Measurements from ENCODE around the gene VASN.
"Not testable (repeated sequence)": the region's sequence is repeated elsewhere in the genome, so short reads cannot be mapped to it uniquely, and the experiment has no call there.

The VASN gene

DNA sequence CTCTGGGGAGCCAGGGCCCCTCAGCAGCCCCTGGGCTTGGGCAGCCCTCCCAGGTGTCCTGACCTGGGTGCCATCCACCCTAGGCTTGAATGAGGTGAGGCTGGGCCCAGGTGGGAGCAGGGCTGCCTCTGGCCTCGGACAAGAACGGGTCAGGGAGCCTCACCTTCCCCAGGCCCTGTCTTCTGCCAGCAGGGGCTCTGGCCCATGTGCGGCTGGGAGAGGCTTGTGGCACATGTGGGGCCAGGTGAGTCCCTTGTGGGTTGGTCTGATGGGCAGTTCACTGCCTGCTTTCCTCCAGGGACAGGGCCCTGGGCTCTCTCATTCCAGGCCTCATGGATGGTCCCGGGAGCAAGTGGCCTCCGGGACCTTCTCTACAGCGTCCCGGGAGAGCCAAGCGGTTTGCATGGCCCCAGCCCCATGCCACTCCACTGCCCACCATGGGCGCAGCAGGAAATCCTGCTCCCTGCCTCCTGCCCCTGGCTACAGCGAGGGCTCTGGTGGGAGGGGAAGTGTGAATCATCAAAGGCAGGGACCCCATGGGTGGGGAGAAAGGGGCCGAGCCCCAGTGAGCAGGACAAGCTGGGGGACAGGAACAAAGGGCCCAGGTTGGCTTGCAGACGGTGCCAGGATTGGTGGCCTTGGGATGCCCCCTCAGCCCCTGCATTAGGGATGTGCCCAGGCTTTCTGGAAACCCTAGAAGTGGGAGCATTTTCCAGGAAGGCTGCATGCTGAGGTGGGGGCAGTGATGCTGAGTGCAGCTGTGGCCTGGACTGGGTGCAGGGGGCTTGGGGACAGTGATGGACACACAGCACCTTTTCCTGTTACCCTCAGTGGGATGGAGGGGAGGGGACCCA lies 12.2 kb downstream of the VASN start:
- in situ Hi-C loops (cut with MboI; ENCODE audit: low sequenced_read_pairs), result no loop called here

DNA sequence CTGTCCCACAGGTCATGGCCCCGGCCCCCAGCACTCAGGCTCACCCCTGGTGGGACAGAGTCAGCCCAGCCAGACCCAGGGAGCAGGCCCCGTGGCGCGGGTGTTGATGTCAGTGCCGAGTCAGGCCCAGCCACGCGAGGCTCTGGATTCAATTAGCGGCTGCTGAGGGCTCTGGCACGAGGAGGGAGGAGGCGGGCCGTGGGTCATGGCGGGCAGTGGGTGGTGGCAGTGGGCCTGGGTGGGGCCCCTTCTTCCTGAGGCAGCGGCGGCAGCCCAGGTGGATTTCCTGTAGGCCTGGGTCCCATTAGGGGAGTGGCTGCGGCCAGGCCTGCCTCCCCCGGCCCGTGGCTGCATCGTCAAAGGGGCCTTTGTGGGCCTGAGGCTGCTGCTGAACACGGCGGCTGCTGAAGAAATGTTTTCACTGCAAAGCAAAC lies 12.9 kb downstream of the VASN start:
- in situ Hi-C loops (cut with MboI; ENCODE audit: low sequenced_read_pairs), result no loop called here

DNA sequence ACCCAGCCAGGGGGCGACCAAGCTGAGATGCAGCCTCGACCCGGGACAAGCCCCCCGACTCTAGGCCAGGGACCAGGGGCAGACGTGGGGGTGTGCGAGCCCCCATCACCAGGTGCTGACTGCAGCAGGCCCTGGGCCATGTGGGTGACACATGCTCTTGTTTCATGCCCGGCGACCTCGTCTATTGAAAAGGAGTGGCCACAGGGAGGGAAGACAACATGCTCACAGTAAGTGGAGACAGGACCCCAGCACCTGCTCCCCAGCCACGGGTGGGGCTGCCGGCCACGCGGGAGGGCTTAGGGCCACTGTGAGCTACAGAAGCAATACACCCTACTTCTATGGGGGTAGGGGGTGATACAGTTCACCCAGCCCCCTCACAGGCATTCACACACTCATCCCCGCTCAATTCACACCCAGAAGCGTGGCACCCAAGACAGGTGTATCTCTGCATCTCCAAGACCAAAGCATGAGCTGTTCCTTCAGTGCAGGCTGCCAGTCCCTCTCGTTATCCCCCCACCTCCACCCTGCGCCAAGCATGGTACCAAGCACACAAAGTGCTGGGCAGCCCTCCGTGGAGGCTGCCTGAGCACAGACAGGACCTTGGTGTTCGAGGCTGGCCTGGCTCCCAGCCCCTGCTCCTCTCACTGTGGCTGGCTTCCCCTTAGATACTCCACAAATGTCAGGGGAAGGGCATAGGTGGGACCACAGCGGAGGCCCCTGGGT lies 13.6 kb downstream of the VASN start:
- in situ Hi-C loops (cut with MboI; ENCODE audit: low sequenced_read_pairs), result no loop called here

DNA sequence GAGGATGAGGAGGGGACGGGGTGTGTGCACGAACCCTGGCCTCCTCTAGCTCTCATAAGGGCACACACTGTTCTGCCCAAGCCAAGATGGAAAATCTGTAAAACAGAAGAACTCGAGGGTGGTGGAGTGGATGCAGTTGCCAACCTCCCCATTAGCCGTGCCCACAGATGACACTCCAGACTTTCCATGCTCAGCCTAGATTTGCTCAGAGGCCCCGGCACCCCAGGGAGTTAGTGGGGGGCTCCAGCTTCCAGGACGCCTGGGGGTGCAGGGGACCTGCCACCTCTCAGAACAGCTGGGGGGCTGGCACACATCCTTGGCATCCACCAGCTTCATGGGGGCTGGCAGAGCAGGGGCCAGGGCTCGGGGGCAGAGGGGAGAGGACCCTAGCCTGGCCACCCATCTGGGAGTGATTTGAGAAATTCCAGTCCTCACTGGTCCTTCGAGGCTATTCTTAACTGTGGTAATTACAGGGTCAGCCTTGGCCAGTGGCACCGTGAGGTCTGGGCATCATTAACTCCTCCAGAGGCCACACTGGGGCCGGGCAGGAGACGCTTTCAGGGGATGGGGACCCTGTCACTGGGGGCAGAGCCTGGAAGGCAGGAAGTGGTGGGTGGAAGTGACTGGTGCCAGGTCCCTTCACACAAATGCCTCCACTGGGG lies 14.3 kb downstream of the VASN start:
- in situ Hi-C loops (cut with MboI; ENCODE audit: low sequenced_read_pairs), result no loop called here

DNA sequence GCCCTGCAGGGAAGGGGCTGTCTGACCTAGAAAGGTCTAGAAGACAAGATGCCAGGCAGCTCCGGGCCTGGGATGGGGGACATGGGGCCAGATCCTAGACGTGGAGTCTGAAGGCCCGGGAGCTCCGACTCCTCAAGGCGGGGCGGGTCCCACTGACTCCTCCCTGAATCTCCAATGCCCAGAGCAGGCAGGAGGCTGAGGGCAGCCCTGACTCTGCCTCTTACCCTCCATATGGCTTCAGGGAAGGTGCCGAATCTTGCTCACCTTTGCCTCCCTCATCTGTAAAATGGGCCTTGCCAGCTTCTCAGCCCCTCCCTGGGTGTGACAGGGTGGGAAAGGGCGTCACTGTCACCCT lies 14.8 kb downstream of the VASN start:
- in situ Hi-C loops (cut with MboI; ENCODE audit: low sequenced_read_pairs), result no loop called here

DNA sequence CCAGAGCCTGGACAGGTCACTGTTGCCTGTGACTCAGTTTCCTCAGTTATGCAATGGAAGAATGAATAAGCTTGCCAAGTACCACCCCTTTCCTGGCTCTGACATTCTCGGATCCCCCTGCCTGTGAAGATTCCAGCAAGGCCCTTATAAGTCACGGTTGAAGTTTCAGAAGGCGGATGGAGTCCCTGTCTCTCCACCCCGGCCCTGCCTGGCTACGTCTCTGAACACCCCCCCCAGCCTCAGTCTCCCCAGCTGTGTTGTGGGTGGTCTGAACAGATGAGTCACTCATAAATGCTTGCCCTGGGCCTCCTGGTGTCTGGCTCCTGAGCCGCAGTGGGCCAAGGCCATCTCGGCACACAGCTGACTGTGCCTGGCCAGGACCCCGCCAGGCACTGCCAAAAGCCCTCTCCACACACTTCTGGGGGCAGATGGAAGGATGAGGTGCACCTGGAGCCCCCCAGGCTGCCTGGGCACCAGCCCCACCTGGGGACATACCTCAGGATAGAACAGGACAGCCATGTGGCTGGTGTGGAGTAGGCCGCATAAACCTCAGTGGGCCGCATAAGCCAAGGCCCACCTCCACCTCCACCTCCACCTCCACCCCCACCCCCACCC lies 15.4 kb downstream of the VASN start:
- in situ Hi-C loops (cut with MboI; ENCODE audit: low sequenced_read_pairs), result no loop called here

DNA sequence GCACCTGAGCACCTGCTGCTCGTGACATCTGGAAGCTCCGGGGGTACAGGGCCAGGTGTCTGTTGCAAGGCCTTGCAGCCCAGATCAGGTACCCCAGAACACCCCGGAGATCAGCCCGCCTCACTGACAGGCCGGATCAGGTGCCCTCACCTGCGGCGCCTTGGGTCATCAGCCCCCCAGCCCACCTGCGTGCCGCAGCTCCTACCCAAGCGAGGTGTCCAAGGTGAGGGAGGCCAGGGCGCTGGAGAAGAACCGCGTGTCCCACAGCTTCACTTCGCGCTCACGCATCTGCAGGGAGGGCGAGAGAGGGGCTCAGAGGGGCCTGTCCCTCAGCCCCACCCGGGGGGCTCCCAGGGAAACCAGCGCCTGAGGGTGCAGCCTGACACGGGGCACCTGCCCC lies 16.1 kb downstream of the VASN start:
- in situ Hi-C loops (cut with MboI; ENCODE audit: low sequenced_read_pairs), result no loop called here

DNA sequence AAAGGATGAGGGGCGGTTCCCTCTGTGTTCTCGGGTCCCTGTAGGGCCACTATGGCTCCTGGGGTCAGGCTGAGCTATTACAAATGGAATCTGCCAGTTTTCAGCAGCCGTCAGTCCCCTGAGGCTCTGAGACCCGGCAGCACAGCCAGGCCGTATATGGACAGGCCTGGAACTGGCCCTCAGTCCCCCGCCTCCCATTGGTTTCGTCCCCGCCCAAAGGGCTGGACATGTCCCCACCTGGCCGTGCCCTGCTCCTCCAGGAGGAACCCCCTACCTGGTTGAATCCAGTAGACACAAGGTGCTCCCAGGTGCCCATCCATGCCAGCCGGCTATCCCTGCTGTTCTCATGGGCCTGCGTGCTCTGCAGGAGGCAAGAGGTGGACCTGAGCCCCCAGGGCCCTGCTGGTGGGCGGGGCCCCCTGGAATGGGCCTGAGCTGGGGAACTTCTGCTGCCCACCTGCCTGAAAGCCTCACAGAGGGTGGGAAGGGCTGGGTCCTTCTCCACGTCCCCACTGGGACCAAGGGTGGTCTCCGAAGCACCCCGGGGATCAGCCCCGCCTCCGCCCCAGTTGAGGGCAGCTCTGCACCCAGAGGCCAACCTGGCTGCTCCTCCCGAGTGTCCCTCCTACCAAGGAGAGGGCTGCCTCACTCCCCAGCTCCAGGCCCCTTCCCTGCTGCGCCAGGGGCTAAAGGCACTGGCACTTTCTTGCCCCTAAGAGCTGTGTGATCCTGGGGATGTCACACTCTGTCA lies 16.8 kb downstream of the VASN start:
- in situ Hi-C loops (cut with MboI; ENCODE audit: low sequenced_read_pairs), result no loop called here

DNA sequence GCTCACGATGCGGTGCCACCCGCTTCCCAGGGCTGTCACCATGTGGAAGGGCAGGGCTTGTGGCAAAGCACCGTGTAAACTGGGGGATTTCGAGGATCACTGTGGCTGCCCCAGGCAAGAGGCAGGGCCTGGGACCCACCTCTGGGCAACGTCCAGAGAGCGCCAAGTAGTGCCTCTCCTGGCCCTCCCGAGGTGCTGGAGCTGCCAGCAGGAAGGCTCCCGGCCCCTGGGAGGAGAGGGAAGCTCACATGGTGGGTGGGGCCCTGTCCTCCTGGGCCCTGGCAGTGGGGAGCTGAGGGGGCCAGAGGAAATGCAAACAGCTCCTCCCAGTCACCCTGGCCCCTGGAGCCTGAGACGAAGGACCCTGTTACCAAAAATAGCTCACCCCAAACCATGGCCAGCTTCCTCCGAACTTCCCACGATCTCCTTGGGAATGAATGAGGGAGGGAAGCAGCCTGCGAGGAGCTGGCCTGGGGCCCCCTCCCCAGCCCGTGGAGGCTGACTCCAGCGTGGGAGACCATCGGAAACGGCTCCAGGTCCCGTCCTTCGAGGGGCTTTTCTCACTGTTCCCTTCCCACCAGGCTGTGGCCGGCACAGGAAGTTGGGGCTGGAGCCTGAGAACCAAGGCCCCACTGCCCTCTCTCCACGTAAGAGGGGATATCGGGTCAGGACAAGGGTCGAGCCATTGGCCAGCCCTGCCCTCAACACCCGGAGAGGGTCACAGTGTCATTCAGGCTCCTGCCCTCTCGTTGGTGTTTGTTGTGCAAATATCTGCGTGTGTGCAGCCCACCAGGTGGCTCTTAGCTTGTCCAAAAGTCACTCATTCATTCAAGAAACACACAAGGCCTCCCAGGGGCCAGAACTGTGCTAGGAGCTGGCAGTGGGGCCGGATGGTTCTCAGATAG lies 17.7 kb downstream of the VASN start:
- in situ Hi-C loops (cut with MboI; ENCODE audit: low sequenced_read_pairs), result no loop called here

DNA sequence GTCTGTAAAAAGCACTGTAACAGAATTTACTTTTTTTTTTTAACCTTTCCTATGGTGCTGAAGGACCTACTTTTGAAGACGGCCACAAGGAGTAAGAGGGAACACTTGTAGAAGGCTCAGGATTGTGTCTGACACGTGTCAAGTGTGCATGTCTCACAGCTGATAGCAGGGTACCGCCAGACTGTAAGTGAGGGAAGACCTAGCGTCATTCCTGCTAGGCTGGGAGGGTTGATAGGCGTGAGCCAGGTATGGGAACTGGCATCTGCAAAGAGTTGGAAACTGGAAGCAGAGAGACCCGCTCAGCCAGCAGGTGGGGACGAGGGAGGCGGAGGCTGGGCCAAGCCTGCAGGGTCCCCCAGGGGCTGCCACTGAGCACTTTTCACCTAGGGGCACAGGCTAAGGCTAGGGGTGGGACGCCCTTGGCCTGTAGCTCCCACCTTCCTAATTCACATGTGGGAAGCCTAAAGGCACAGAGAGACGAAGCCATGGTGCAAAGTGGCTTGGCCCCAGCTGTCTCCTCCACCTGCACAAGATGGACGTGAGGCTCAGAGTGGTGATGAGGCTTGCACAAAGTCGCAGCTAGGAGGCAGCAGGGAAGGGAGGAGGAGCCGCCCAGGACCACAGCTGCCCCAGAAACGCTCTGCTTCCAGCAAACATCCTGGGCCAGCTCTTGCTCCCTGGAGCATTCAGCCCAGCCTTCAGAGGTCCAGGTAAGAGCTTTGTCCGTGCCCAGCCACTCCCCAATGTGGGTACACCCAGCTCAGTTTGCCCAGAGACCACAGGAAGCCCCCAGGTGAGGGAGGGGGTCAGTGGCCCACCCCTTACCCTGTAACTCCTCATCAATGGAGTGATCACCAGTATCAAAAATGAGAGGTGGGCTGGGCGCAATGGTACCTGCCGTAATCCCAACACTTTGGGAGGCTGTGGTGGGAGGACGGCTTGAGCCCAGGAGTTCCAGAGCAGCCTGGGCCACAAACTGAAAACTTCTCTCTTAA lies 18.9 kb downstream of the VASN start:
- in situ Hi-C loops (cut with MboI; ENCODE audit: low sequenced_read_pairs), result no loop called here

DNA sequence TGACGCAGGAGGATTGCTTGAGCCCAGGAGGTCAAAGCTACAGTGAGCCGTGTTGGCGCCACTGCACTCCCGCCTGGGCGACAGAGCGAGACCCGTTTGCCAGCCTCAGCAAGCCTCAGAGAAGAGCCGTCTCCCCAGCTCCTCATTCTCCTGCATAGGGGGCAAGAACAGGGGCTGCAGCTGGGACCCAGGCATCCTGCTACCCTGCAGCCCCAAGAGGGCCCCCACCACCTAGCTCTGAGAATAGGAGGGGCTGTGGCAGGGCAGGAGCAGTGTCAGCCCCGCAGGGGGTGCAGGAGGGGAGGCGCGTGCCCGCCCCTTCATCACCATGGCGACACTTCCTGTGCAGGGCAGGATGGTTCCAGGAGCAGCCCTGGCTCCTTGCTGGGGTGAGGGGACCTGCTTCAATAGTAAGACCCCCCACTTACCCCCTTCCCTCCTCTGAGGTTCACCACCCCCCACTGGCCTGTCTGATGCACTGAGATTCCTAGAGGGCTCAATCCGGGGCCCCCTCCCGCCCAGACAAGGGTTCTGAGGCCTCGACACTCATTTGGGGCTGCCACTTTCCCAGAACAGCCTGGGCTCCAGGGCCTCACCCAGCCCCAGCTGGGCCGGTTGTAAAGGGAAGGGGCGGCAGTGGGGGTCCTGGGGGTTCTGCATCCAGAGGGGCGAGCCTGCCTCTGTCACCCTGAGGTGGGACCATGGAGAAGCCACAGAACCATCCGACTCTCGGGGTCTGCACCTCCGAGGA lies 20.2 kb downstream of the VASN start:
- in situ Hi-C loops (cut with MboI; ENCODE audit: low sequenced_read_pairs), result no loop called here

DNA sequence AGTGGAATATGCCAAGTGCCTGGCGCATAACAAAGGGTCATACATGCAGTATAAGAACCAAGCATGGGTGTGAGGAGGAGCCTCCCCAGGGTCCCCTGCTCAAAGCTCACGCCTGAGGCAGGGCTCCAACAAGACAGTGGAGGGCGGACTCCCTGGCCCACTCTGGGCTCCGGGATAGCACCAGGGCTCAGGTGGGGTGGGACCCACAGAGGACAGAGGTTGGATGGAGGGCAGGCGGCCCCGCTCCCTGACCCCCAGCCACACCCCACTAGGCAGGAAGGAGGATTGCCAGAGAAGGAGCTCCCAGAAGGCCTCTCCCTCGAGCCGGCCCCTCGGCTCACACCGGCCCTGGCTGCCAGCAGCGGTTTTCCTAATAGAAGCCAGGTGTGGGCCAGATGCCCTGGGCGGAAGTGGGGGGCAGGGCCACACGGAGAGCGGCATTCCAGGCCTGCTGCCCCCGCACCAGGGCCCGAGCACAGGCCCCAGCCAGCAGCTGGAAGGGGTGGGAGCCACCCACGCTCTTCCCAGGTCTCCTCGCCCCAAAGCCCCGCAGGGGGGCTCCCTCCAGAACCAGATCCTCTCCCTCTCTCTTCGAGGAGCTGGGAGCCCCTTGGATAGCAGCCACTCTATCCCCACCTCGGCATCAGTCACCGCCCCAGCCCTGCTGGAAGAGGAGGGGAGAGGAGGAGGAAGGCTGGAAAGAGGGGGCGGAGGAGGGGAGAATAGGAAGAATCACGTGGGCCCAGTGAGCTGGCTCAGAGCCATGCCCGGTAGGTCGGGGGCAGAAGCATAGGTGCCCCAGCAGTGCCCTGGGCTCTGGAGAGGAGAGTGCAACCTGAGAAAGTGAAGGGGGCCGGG lies 21.0 kb downstream of the VASN start:
- in situ Hi-C loops (cut with MboI; ENCODE audit: low sequenced_read_pairs), result no loop called here

DNA sequence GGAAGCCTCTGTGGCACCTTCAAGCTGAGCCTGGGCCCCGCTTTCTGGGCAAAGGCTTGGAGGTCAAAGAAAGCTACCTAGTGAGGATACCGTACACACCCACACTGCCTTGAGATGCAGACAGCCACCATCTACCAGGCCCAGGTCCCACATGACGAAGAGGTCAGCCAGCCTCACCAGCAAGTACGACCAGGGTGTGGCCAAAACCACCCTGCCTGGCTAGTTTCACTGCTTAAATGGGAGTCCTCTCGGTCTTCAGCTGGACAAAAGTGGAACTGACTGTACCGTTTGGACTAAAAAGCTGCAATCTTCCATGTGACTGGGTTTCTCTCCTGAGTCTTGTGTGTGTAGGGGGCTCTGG lies 21.6 kb downstream of the VASN start:
- in situ Hi-C loops (cut with MboI; ENCODE audit: low sequenced_read_pairs), result no loop called here

DNA sequence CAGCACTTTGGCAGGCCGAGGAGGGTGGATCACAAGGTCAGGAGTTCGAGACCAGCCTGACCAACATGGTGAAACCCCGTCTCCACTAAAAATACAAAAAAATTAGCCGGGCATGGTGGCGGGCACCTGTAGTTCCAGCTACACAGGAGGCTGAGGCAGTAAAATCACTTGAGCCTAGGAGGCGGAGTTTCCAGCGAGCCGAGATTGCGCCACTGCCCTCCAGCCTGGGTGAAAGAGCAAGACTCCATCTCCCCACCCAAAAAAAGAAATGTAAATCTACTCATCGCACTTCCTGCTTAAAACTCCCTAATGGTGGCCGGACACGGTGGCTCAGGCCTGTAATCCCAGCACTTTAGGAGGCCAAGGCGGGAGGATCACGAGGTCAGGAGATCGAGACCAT lies 22.2 kb downstream of the VASN start:
- in situ Hi-C loops (cut with MboI; ENCODE audit: low sequenced_read_pairs), result not testable (repeated sequence)

DNA sequence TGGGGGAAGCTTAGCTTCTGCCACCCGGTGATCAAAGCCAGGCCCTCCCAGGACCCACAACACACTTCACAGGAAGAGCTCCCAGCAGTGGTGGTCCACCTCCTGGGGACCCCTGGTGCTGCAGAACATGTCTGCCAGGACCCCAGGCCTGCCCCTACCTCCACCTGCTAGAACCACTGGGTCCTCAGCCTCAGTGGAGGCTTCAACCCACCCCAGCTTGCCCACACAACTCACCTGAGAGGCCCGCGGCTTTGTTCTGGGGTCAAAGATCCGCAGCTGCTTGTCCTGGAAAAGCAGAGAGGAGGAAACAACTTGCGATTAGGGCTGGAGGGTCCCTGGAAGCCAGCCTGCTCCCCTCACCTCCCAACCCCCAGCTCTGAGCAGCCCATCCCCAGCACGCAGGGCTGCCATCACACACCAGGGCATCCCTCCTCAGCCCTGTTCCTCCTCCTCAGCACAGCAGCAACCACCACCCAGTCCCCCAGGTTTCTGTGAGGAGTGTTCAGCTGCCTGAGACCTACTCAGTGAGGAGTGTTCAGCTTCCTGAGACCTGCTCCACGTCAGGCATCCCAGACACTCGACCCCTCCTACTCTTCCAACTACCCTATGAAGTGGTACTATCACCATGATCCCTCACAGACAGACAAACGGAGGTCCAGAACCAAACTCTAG lies 23.5 kb downstream of the VASN start:
- in situ Hi-C loops (cut with MboI; ENCODE audit: low sequenced_read_pairs), result no loop called here

DNA sequence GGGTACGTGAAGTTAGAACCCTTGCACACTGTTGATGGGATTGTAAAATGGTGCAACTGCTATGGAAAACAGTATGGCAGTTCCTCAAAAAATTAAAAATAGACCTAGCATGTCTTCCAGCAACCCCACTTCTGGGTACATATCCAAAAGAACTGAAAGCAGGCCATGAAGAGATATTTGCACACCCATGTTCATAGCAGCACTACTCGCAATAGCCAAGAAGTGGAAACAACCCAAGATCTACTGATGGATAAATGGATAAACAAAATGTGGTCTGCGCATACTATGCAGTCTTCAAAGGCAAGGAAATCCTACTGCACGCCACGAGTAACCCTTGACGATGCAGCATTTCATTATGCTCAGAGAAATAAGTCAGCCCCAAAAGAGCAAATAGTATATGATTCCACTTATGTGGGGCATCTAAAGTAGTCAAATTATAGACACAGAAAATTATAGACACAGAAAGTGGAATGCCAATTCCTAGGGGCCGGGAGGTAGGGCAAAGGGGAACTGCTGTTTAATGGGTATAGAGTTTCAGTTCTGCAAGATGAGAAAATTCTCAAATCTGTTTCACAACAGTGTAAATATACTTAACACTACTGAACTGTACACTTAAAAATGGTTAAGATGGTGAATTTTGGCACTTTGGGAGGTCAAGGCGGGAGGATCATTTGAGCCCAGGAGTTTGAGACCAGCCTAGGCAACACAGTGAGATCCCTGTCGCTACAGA lies 27.5 kb downstream of the VASN start:
- in situ Hi-C loops (cut with MboI; ENCODE audit: low sequenced_read_pairs), result no loop called here
